Measurements from ENCODE around the gene LRP8.

The LRP8 gene

DNA sequence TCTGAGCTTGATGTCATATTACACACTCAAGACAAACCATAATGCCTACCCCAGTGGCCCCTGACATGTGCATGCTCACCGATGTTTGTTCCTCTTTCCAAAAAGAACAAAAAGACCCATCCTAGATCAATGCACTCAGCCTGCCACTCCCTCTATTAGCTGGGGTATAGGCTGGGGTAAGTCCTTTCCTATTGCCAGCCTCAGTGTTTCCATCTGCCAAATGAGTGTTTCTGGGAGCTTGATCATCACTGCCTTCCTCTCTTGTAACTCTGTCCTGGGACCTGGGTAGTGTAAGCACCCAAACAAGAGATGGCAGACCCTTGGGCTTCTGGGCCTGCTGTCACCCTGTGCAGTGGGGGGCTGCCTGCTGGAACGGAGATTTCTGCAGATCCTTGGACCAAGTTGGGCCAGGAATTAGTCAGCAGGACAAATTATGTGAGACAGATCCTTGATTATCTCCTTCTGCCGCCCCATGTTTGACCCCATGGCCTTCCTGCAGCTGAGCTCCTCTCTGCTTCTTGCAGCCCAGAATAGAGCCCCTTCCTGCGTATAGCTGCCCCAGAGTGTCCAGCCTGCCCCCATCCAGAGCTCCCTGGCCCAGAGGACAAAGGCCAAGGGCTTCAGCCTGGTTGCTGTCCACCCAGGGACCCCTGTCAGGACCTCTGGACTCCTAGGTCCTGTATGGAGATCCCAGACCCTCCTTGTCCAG is 31.5 kb upstream of the LRP8 start:
- no peak for DNase-seq

DNA sequence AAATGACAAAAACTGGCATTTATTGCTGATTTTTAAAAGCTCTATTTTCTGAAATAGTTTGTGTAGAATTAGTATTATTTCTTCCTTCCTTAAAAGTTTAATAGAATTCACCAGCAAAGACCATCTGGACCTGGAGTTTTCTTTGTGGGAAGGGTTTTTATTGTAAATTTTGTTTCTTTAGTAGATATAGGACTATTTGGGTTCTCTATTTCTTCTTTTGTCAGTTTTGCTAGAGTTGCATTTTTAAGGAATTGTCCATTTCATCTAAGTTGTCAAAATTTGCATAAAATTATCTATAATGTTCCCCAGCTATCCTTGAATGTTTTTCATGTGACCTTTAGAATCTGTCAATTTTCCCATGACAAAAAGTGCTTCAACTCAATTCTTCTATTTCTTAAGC is 28.8 kb upstream of the LRP8 start:
- no peak for DNase-seq

DNA sequence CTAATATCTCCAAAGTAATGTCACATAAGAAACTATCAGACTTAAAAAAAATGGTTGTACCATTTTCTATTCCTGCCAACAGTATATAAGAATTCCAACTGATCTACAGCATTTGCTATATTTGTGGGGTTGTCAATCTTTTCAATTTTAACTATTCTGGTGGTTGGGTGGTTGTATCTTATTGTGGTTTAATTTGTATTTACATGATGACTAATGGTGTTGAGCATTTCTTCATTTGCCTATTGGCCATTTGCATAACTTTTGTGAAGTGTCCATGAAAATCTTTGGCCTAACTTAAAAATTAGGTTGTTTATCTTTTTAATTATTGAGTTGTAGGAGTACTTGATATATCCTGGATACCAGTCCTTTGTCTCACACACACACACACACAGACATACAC is 26.2 kb upstream of the LRP8 start:
- DNase-seq = no peak

DNA sequence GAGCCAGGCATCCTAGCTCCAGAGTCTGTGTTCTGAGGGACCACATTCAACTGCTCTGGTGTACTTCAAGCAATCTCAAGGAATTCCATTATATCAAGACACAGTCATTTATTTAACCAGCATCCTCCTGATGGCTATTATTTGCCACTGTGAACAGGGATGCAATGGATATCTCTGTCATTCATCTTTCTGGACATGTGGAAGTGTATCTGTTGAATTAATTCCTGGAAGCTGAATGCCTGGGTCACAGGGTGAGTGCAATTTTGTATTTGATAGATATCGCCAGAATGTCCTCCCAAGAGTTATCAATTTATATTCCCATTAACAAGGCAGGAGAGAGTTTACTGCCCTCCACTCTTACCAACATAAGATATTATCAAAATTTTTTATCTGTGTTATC is 24.7 kb upstream of the LRP8 start:
- no peak for DNase-seq

DNA sequence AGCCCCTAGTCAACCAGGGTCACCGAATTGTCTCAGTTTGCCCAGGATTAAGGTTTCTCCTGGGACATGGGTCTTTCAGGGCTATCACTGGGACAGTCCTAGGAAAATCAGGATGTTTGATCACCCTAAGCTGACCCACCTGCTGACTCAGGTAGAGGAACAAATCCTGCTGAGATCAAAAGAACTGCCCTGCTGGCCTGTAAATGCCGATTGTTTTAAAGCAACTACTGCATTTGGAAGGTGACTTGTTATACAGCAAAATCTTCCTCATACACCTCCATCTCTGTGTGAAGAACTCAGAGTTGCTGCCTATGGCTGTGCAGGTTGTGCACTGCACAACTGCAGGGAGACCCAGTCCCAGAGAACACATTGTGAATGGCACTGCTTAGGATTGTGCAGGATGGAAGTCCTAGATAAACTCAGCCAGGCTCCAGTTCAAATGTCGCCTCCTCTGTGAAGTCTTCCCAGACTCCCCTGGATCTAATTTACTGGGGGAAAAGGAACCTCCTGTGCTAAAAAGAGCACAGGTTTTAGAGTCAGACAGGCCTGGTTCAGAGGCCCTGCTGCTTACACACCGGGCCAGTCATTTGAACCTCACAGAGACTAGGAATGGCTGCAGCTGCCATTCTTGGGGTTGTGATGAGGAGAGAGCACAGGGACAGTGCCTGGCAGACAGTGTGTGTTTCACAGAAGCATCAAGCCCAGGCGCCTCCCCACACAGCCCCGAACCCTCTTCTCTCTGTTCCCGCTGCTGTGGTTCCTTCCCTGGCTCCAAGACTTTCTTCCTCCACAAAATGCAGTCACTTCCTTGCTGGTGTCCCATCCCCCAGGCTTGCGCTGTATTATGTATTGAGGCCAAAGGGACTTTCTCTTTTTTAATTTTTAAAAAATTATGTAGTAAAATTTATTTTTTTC is 23.2 kb upstream of the LRP8 start:
- no peak for DNase-seq

DNA sequence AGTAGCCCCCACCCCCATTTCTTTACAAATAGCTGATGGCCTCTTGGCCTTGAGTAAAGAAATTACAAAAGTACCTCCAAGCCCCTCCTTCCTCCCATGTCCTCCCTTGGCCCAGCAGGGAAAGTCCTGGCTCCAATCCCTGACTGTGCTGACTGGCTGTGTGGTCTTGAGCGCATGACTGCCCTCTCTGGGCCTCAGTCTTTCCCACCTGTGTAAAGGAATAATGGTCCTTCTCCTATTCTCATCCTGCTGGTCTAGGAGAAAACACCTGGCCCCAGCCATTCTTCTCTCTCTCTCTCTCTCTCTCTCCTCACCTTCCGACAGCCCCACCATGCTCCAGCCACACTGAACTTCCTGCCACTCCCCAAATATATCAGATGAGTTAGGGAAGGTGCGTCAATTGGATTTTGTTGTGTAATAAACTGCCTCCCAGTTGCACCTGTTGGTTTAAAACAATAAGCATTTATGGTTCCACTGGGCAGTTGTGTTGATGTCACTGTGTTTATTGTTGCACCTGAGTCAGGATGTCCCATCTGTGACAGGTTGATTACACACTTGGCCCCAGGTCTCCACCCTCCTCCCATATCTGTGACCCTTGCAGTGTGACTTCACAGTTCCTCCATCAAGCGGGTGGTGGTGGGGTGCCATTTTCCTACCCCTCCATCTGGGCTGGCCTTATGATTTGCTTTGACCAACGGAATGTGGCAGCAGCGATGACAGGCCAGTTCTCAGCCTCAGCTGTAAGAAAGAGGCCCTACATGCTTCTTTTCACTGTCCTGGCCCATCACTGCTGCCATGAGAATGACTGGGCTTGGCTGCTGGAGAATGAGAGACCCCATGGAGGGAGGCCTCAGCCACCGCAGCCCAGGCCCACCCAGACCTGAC is 22.3 kb upstream of the LRP8 start:
- DNase-seq = no peak

DNA sequence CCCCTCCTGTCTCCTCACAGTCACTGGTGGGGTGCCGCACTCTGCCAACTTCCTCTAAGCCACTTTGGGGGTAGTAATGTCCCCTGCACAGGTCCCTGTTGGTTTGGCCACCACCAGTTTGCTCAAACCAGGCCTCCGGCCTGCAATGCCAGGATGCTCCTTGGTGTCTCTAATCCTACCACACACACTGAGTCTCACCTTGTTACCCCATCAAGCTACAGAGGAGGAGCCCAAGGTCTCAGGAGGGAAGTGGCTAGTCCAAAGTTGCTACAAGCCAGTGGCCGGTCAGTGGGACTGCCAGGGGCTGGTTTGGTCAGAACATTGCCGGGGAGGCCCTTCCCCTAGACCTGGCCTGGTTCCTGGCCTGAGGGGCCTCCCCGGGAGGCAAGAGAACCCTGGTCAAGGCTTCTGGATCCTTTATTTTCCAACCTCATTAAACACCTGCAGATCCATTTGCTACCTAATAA is 21.5 kb upstream of the LRP8 start:
- DNase-seq = no peak

DNA sequence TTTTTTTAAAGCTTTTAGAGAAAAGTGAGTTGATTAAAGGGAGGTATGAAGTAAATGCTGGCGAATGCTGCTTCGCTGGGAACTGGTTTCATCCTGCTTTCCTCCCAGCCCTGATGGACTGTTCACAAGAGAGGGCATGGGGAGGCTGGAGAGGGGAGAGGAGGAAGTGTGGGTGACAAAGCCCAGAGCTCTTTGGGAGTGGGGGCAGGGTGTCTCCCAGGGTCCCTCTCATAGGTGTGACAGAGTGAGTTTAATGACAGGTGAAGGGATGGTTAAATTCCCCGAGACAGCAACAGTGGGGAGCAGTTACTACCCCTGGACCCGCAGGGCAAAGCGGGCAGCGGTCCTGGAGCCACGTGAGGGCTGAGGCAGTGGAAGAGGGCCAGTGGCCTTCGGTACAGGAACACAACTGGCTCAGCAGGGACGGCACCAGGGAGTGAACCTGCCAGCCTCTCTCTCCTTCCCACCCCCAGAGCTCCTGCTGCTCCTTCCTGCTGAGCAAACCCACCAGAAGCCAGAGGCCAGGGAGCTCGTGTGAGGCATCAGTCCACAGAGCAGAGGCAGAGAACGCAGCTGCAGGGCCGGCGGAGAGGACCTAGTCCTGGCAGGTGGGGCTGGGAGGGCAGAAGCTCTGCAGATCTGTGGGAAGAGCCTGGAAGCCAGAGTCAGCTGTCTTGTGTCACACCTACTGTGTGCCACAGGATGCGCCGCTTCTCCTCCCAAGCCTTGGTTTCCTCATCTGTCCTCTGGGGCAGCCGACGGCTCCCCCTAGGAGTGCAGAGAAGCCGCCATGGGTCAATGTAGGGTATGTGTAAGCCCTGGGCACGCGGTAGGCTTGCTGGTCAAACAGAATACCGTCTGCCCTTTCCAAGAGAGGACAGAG is 20.9 kb upstream of the LRP8 start:
- DNase-seq = no peak

DNA sequence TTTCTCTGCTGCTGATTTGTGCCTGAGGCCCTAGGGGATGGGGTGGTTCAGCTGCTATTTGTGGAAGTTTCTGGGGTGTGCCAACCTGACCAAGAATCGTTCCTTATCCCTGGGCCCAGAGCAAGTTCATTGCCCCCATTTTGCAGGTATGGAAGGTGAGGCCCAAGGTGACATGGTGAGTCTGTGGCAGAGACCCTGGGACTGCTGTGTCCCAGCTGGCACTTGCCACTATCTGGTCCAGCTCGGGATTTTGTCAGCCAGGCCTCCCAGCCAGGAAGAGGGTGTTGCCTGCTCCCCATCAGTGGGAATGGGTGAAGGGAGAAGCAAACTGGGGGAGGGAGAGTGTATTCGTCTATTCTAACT is 18.9 kb upstream of the LRP8 start:
- DNase-seq = no peak

DNA sequence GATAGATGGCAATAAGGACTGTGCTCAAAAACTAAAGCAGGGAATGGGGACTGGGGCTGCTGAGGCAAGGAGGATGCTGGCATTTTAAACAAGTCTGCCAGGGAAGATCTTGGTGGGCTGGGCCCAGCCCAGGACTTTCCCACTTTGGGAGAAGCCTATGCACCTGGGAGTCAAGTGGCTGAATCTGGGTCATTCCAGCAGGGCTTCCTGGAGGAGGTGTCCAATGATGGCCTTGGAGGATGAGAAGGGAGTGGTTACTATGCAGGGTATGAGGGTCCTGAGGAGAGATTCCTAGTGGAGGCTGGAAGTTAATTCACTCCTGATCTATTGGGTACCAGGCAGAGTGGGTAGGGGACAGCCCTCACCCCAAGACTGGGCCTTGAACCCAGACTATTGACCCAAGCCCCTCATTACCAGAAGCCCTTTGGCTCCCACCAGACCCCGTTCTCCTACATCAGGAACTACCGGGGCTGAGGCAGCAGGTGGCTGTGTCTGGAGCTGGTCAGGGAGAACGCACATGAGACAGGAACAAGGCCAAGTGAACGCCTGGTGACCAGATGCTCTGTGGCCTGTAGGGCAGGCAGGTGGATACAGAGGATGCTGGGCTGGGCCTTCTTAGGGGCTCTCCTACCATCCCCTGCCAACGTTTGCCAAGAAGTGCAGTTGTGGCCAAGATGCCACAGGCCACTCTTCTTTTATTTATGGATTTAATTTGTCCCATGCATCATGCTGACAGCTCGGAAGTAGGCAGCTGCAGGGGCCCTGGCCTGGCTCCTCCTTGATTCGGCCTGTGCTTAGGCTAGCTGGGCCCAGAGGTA is 18.3 kb upstream of the LRP8 start:
- DNase-seq = no peak

DNA sequence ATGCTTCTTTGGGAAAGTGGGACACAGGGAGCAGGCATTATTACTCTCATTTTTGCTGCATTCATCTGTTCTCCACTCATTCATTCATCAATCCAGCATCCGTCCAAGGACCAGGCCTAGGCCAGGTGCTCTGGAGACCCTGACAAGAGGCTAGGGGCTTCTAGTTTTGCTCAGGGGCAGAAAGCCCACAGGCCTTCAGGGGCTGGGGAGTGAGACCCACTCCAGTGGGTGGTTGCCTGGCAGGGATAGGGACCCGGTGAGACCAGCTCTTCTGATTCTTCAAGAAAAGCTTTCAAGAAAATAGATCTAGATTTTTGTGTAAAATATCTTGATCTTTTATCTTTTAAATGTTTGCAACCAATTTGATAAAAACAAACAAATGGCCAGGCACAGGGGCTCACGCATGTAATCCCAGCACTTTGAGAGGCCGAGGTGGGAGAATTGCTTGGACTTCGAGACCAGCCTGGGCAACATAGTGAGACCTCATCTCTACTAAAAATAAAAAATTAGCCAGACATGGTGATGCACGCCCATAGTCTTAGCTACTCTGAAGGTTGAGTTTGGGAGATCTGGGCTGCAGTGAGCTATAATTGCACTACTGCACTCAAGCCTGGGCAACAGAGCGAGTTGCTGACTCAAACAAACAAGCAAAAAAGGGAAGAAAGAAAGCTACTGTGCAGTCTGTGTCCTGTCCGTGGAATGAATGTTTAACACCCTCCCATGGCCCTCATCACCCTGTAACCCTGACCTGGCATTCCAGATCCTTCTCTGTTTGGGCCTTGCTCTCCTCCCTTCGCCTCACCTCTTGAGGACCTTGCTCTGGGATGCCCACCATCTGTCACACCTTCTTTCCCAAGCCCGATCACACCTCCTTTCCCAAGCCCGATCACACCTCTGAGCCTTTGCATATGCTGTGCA is 17.3 kb upstream of the LRP8 start:
- DNase-seq = no peak

DNA sequence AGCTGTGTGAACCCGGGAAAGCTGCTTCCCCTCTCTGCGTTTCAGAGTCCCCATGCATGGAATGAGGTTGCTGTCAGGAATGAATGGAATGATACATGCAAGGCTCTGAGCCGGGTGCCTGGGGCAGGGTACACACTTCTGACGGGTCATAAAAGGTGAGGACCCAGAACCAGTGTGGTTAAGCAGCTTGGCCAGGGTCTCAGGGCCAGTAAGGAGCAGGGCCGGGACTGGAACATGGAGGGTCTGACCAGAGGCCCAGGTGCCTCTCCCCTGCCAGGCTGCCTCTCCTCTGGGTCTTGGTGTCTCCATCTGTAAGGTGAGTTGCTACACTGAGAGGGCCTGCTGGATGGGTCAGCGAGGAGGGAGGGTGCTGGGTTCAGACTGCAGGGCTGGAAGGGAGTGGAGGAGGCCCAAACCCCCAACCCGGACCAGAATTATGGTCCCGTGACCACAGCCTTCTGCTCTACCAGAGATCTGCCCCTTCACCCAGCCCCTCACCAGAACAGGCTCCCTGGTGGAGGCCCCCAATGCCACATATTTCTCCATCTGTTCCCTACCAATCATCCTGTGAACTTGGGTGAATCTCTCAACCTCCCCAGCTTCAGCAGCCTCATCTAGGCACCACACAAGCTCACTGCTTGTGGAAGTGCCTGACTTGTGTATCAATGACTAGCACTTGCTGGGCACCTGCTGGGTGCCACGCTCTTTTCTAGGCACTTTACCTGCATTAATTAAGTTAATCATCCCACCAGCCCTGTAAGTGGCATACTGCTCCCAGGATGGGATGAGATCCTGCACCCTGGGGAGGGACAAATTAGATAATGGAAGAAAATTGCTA is 16.2 kb upstream of the LRP8 start:
- DNase-seq = peak; percentile 27

DNA sequence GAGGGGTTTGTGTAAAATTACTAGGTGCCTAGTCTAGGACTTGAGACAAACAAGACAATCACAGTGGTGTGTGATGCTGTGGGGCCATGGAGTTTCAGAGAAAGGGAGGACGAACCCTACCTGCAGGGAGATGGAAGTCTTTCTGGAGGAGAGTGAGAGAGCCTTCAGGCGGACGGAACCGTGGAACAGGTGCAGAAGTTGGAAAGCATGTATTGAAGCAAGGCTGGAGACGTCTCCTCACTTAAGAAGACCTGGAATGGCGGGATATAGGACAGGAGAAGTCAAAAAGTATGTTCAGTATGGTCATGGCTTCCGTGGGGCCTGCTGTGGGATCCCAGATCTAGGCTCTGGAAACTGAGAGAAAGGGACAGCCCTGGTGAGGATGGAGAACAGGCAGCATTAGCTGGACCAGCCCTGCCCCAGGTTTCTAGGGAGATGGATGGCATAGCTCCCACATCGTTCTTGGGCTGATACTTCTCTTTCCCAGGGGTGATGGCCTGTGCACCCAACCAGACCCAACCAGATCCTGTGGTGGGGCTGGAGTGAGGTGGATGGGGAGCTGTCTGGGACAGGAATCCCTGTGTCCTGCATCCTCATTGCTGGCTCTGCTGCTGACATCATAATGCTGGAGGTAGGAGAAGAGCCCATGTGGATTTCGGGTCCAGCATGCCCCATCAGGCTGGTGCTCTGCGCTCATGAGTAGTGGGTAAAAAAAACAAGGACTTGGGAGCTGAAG is 15.0 kb upstream of the LRP8 start:
- DNase-seq = no peak

DNA sequence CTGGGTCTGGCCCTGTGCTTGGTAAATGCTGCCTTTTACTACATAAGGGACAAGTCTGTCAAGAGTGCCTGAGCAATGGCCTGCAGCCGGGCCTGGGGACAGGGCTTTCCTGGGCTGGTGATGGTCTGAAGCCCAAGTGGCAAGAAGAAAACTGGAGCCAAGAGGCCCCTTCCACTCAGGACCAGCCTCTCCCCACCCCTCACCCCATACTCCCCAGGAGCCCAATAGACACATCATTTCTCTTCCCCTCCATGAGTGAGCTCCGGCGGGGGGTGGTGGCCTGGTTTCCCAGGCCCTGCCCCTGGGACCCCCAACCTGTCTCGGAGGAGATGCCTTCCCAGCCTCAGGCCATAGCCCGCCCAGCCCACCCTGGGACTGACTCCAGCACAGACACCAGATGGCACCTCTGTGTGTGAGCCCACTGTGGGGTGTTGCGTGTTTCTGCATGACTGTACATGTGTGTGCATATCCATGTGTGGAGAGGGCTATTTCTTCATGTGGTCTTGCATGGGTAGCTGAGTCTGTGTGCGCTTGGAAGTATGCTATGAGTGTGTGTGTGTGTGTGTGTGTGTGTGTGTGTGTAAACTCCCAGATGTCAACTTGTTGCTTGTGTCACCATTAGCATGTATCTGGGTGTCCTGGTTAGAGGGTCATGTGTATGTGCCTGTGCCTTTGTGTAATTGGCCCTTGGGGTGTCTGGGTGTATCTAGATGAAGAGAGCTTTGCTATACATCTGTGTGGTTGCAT is 14.3 kb upstream of the LRP8 start:
- DNase-seq = no peak

DNA sequence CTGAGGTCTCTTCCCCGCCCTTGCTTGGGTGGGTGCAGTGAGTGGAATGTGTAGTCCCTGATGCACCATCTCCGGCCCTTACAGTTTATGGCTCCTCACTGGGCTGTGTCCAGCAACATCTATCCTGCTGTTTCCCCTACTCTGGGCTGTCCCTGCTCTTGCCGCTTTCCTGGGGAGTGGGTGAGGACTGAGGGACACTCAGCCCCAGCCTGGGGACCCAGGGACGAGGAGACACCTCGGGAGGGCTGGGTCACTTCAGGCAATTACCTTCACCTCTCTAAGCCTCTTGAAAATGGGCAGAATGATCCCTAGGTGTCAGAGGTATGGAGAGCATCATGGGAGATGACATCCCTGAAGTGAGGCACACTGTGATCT is 13.6 kb upstream of the LRP8 start:
- DNase-seq = no peak

DNA sequence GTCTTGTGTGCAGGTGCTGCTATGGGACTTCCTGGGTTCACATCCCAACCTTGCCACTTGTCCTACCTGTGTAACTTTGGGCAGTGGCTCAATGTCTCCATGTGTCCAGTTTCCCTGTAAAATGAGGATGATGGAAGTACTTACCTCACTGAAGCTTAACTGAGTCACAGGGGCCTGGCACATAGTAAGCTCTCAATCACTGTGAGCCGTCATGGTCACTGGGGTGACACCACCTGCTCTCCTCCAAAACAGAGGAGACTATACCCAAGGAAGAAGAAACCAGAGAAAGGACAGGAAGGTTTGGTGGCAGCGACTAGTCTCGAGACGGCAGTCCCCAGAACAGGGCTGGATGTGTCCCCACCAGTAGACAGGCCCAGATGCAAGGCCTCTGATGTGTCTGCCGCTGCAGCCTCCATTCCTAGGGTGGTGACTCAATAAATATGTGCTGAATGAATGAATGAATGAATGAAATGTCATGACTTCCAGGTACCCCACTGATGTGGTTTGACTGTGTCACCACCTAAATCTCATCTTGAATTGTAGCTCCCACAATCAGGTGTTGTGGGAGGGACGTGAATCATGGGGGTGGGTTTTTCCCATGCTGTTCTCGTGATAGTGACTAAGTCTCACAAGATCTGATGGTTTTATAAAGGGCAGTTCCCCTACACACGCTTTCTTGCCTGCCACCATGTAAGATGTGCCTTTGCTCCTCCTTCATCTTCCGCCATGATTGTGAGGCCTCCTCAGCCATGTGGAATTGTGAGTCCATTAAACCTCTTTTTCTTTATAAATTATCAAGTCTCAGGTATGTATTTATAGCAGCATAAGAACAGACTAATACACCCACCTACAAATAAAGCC is 13.0 kb upstream of the LRP8 start:
- DNase-seq = no peak
